ENCODE results near the gene ELANE.

- TF ChIP-seq NFIC (IDR thresholded peaks at IDR 0.05) = no peak
- TF ChIP-seq HDAC1 (IDR thresholded peaks at IDR 0.05) = no peak; a peak in 1 of 4 replicates
- TF ChIP-seq PPARD (CRISPR knock-in tag; IDR thresholded peaks at IDR 0.05) = no peak
- TF ChIP-seq ZNF507 (tag; conservative IDR thresholded peaks at IDR 0.05) = no peak
- TF ChIP-seq, protein P1, sequence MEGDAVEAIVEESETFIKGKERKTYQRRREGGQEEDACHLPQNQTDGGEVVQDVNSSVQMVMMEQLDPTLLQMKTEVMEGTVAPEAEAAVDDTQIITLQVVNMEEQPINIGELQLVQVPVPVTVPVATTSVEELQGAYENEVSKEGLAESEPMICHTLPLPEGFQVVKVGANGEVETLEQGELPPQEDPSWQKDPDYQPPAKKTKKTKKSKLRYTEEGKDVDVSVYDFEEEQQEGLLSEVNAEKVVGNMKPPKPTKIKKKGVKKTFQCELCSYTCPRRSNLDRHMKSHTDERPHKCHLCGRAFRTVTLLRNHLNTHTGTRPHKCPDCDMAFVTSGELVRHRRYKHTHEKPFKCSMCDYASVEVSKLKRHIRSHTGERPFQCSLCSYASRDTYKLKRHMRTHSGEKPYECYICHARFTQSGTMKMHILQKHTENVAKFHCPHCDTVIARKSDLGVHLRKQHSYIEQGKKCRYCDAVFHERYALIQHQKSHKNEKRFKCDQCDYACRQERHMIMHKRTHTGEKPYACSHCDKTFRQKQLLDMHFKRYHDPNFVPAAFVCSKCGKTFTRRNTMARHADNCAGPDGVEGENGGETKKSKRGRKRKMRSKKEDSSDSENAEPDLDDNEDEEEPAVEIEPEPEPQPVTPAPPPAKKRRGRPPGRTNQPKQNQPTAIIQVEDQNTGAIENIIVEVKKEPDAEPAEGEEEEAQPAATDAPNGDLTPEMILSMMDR (IDR thresholded peaks at IDR 0.05 in 2 of 3, conservative IDR thresholded peaks at IDR 0.05 in 1 of 3; ENCODE audit: insufficient read depth in 2 of 3, low read depth in 1 of 3, low read length in 3 of 3) = no peak
- no peak for TF ChIP-seq POLR2A (conservative IDR thresholded peaks at IDR 0.05)
- TF ChIP-seq ZNF561 (CRISPR knock-in tag; conservative IDR thresholded peaks at IDR 0.05) = no peak
- TF ChIP-seq DNMT1 (IDR thresholded peaks at IDR 0.05) = no peak
Measured at GRCh38 chr19:844546-844971, 7.5 kb upstream of the ELANE start.
